Neural progenitor cell (in vitro differentiated cells): ENCODE data around the gene PGRMC2. TPM values are rescaled to one million over a fixed set of nuclear protein-coding genes. Genes with fewer than 3 reads are reported as not detected.
"Not testable (repeated sequence)": the region's sequence is repeated elsewhere in the genome, so short reads cannot be mapped to it uniquely, and the experiment has no call there.

ENCODE experiments used
- DNase-seq: peaks from one replicate; pipeline ENCODE4 v3.0.0-alpha.2; 2016; ENCODE audit warnings: low spot score
- H2AFZ ChIP-seq: fragments of 200-600 bp; sonication (generic); replicated peaks from 2 replicates; pipeline ENCODE4 v1.6.1; 2016; ENCODE audit warnings: antibody characterized with exemption
- H3F3A ChIP-seq: fragments of 200-600 bp; sonication (generic); 2 replicates; pipeline ENCODE4 v1.6.1; 2016; ENCODE audit warnings: antibody characterized with exemption, low read depth
- H3K27ac ChIP-seq: fragments of 200-600 bp; sonication (generic); 2 replicates; pipeline ENCODE4 v1.5.1; 2016; ENCODE audit warnings: mild to moderate bottlenecking
- H3K27me3 ChIP-seq: fragments of 200-600 bp; sonication (generic); 2 replicates; pipeline ENCODE4 v1.6.1; 2016; ENCODE audit warnings: mild to moderate bottlenecking, moderate library complexity
- H3K36me3 ChIP-seq: fragments of 200-600 bp; sonication (generic); 2 replicates; pipeline ENCODE4 v1.5.1; 2016
- H3K4me1 ChIP-seq: fragments of 200-600 bp; sonication (generic); 2 replicates; pipeline ENCODE4 v1.6.1; 2016; ENCODE audit warnings: mixed run types
- H3K4me2 ChIP-seq: fragments of 200-600 bp; sonication (generic); 2 replicates; pipeline ENCODE4 v1.6.1; 2016
- H3K4me3 ChIP-seq: fragments of 200-600 bp; sonication (generic); 2 replicates; pipeline ENCODE4 v1.5.1; 2016
- H3K79me2 ChIP-seq: fragments of 200-600 bp; sonication (generic); 2 replicates; pipeline ENCODE4 v1.6.1; 2016; ENCODE audit warnings: low read depth
- H3K9ac ChIP-seq: fragments of 200-600 bp; sonication (generic); 2 replicates; pipeline ENCODE4 v1.6.1; 2016
- H3K9me3 ChIP-seq: fragments of 200-600 bp; sonication (generic); 2 replicates; pipeline ENCODE4 v1.5.1; 2016; ENCODE audit warnings: low read depth
- H4K20me1 ChIP-seq: fragments of 200-600 bp; sonication (generic); 2 replicates; pipeline ENCODE4 v1.6.1; 2016; ENCODE audit warnings: low read depth
- H3K27ac Mint-ChIP-seq: 3 replicates; pipeline ENCODE4 v1.8.0; 2021; ENCODE audit warnings: mixed read lengths
- H3K27me3 Mint-ChIP-seq: 2 replicates; pipeline ENCODE4 v1.8.0; 2022; ENCODE audit warnings: low read depth, mild to moderate bottlenecking, inconsistent platforms, moderate library complexity, mixed read lengths; ENCODE audit not compliant: insufficient read depth
- H3K36me3 Mint-ChIP-seq: 3 replicates; pipeline ENCODE4 v1.8.0; 2021; ENCODE audit warnings: mixed read lengths
- H3K4me1 Mint-ChIP-seq: 3 replicates; pipeline ENCODE4 v1.8.0; 2021; ENCODE audit warnings: mixed read lengths
- H3K4me3 Mint-ChIP-seq: 3 replicates; pipeline ENCODE4 v1.8.0; 2021; ENCODE audit warnings: mild to moderate bottlenecking, moderate library complexity, mixed read lengths
- H3K9me3 Mint-ChIP-seq: 3 replicates; pipeline ENCODE4 v1.8.0; 2020; ENCODE audit warnings: mixed read lengths
- EZH2 ChIP-seq: fragments of 200-600 bp; sonication (generic); IDR thresholded peaks from 2 replicates; pipeline ENCODE4 v1.6.1; 2017; ENCODE audit warnings: antibody characterized with exemption, mild to moderate bottlenecking, moderate library complexity
- EZH2phosphoT487 ChIP-seq: fragments of 200-600 bp; sonication (generic); IDR thresholded peaks from 2 replicates; pipeline ENCODE4 v1.6.1; 2017; ENCODE audit warnings: antibody characterized with exemption
- total RNA-seq: library from RNA; depleted of rRNA; stranded (reverse); fragments of >200 nt; gene quantifications from 2 replicates; pipeline ENCODE4 v1.2.3, GENCODE V29; 2015; ENCODE audit warnings: low replicate concordance
- TF ChIP-seq, protein P1 (sequence below): fragments of 200-600 bp; sonication (generic); IDR thresholded peaks from 2 replicates; pipeline ENCODE4 v1.5.1; 2017; ENCODE audit warnings: antibody characterized with exemption, mild to moderate bottlenecking

The PGRMC2 gene
- total RNA-seq, 1 donor from 2014 or later = 58.8 TPM

DNA sequence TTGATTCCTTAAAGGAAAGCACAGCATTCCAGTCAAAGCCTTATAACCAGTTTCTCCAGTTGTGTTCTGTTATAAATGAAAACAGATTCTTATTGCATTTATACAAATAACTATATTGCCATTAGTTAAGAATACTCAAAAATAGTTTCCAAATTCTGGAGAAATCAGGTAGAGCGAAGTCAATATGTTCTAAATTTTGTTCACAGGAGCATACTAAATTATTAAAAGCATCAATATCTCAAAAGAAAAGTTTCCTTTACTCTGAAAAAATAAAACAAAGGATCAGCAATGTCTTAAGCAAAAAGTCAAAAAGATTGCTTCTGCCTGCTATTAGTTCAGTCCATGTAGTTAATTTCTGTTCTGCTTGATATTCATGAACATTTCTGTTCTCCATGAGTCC lies 39.7 kb downstream of the PGRMC2 start:
- Histone ChIP-seq H3K27ac (no peak overlapping the region), H2AFZ (no peak overlapping the region), H3K27me3 (no peaks in the 10 kb centered on the region), H3K9me3 (peaks cover 18% of the 10 kb centered on the region), H3K79me2 (no peaks in the 10 kb centered on the region), H3K4me3 (no peak overlapping the region), H4K20me1 (no peaks in the 10 kb centered on the region), H3F3A (no peaks in the 10 kb centered on the region), H3K4me2 (no peak overlapping the region), H3K9ac (no peak overlapping the region), H3K4me1 (no peaks in the 10 kb centered on the region), H3K36me3 (peaks cover 10% of the 10 kb centered on the region)
- Mint-ChIP-seq H3K4me3 (no peak overlapping the region), H3K27ac (no peak overlapping the region), H3K36me3 (no peaks in the 10 kb centered on the region), H3K9me3 (peaks cover 26% of the 10 kb centered on the region), H3K27me3 (peaks cover 2% of the 10 kb centered on the region), H3K4me1 (no peaks in the 10 kb centered on the region)
- no peak for DNase-seq
- TF ChIP-seq EZH2 (no peak), EZH2phosphoT487 (no peak)
- TF ChIP-seq, protein P1, sequence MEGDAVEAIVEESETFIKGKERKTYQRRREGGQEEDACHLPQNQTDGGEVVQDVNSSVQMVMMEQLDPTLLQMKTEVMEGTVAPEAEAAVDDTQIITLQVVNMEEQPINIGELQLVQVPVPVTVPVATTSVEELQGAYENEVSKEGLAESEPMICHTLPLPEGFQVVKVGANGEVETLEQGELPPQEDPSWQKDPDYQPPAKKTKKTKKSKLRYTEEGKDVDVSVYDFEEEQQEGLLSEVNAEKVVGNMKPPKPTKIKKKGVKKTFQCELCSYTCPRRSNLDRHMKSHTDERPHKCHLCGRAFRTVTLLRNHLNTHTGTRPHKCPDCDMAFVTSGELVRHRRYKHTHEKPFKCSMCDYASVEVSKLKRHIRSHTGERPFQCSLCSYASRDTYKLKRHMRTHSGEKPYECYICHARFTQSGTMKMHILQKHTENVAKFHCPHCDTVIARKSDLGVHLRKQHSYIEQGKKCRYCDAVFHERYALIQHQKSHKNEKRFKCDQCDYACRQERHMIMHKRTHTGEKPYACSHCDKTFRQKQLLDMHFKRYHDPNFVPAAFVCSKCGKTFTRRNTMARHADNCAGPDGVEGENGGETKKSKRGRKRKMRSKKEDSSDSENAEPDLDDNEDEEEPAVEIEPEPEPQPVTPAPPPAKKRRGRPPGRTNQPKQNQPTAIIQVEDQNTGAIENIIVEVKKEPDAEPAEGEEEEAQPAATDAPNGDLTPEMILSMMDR = no peak

DNA sequence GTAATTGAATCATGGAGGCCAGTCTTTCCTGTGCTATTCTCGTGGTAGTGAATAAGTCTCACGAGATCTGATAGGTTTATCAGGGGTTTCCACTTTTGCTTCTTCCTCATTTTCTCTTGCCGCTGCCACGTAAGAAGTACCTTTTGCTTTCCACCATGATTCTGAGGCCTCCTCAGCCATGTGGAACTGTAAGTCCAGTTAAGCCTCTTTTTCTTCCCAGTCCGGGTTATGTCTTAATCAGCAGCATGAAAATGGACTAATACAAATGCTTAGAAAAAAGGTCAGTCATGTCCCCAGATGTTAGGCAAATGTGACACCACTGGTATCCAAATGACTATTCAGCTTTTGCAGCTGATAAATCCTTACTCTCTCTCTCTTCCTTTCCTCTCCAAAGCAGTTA lies 42.2 kb downstream of the PGRMC2 start:
- not testable (repeated sequence) for H3K4me3 ChIP-seq, H3F3A ChIP-seq, DNase-seq, H3K36me3 ChIP-seq, H3K27me3 Mint-ChIP-seq, H3K4me1 Mint-ChIP-seq, H3K27ac Mint-ChIP-seq, H3K79me2 ChIP-seq, H3K27me3 ChIP-seq, H3K27ac ChIP-seq, H3K36me3 Mint-ChIP-seq, H3K9ac ChIP-seq, H3K4me1 ChIP-seq, H4K20me1 ChIP-seq, H2AFZ ChIP-seq, H3K4me2 ChIP-seq, H3K4me3 Mint-ChIP-seq
- H3K9me3 ChIP-seq = peaks cover 18% of the 10 kb centered on the region
- peaks cover 29% of the 10 kb centered on the region for H3K9me3 Mint-ChIP-seq

DNA sequence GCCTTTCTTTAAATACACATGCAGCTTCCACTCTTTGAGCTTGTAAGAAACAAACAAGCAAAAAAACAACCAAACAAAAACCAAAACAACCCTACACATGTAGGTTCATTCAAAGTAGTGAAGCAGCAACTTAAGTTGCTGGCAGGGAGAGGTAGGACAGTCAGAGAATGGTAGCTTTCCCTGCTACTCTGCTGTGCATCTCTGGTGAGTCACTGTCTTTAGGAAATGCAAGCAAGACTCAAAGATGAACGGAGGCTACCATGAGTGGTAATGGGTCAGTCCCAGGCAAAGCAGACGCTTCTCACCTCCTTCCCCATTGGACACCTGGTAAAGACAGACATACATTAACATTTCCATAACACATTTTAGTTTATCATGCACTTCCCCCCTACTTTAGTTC lies 43.2 kb downstream of the PGRMC2 start:
- H2AFZ ChIP-seq = no peak overlapping the region
- TF ChIP-seq EZH2 = no peak
- TF ChIP-seq, protein P1 = no peak
- no peak for TF ChIP-seq EZH2phosphoT487
- peaks cover 23% of the 10 kb centered on the region for H3K9me3 Mint-ChIP-seq

DNA sequence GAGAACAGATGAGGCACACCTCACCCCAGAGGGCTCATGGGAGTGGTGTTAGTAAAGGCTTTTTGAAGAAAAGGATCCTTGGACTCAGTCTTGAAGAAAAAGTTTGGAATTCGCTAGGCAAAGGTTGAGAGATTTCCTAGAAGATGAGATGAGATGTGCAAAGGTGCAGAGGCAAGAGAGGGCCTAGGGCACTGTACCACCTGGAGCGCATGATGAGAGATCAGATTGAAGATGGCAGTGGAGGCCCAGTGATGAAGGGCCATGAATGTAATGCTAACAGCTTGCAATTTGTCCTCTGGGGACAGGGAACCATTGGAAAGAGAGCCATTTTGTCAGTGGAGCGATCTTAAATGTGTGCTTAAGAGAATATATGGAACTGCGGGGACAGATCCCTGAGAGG lies 45.0 kb downstream of the PGRMC2 start:
- no peaks in the 10 kb centered on the region for H3K4me1 ChIP-seq
- H3K27me3 Mint-ChIP-seq = peaks cover 5% of the 10 kb centered on the region
- no peak overlapping the region for H3K27ac ChIP-seq
- H3K27me3 ChIP-seq = no peaks in the 10 kb centered on the region
- no peaks in the 10 kb centered on the region for H4K20me1 ChIP-seq
- no peaks in the 10 kb centered on the region for H3F3A ChIP-seq
- H3K9me3 ChIP-seq = no peaks in the 10 kb centered on the region
- no peak overlapping the region for H3K4me3 Mint-ChIP-seq
- DNase-seq = no peak
- H3K27ac Mint-ChIP-seq = no peak overlapping the region
- H3K79me2 ChIP-seq = no peaks in the 10 kb centered on the region
- H3K36me3 Mint-ChIP-seq = no peaks in the 10 kb centered on the region
- peaks cover 17% of the 10 kb centered on the region for H3K9me3 Mint-ChIP-seq
- no peak overlapping the region for H3K4me3 ChIP-seq
- H3K4me1 Mint-ChIP-seq = no peaks in the 10 kb centered on the region
- TF ChIP-seq EZH2phosphoT487 = no peak
- no peak for TF ChIP-seq EZH2
- TF ChIP-seq, protein P1 = no peak
- no peak overlapping the region for H3K9ac ChIP-seq
- H2AFZ ChIP-seq = no peak overlapping the region
- H3K4me2 ChIP-seq = no peak overlapping the region
- no peaks in the 10 kb centered on the region for H3K36me3 ChIP-seq

More for the DNA sequence above, 43.2 kb downstream of the PGRMC2 start:
- peaks cover 15% of the 10 kb centered on the region for H3K9me3 ChIP-seq
- no peaks in the 10 kb centered on the region for H3K27me3 ChIP-seq
- H3K9ac ChIP-seq = no peak overlapping the region
- H3K27ac Mint-ChIP-seq = no peak overlapping the region
- H3K4me3 ChIP-seq = no peak overlapping the region
- no peaks in the 10 kb centered on the region for H3K79me2 ChIP-seq
- no peak for DNase-seq
- H3K36me3 Mint-ChIP-seq = no peaks in the 10 kb centered on the region
- no peaks in the 10 kb centered on the region for H3K4me1 Mint-ChIP-seq
- H3F3A ChIP-seq = no peaks in the 10 kb centered on the region
- H4K20me1 ChIP-seq = no peaks in the 10 kb centered on the region
- peaks cover 8% of the 10 kb centered on the region for H3K36me3 ChIP-seq
- H3K27ac ChIP-seq = no peak overlapping the region
- H3K4me3 Mint-ChIP-seq = no peak overlapping the region
- no peaks in the 10 kb centered on the region for H3K4me1 ChIP-seq
- no peak overlapping the region for H3K4me2 ChIP-seq
- peaks cover 5% of the 10 kb centered on the region for H3K27me3 Mint-ChIP-seq
